ENCODE data around the gene RXRB.

DNA sequence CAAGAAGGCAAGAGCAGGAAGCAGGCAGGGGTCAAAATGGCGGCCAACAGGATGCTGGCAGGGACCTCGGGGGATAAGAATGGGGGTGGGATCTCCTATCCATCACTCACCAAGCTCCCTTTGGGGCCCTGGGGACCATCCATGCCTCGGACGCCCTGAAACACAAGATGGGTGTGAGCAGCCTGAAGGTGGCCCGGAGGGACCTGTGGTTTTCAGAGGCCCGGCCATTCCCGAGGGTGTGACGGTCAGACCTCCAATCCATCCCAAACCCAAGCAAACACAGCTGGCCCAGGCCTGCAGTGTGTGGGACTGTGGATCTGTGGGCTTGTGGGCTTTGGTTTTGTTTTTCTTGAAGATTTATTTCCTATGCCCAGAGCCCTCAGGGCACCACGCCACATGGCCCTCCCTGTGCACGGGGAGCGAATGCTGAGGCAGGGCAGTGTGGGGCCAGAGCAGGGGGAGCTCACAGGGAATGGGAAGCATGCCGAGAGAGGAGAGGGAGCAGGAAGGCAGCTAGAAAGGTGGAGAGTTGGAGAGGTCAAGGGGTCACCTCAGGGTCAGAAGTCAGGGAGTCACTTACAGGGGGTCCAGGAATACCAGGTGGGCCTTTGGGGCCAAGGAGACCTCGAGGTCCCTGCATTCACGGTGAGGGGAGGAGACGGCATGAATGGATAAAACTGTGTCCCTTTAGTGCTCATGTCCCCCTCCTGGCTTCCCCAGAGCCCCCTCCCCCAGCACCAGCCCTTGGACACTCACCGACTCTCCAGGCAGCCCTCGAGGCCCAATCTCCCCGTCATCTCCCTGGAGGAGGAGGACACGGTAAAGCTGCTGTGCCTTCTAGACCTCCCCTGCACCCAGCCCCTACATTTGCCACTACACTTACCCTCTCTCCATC, 22.7 kb downstream of the RXRB start:
- TF ChIP-seq SP1 (IDR thresholded peaks at IDR 0.05; ENCODE audit: low read depth, low read length), result no peak
- TF ChIP-seq EZH2 (IDR thresholded peaks at IDR 0.05; ENCODE audit: low read depth, low read length, severe bottlenecking), result no peak
- TF ChIP-seq, protein P1, sequence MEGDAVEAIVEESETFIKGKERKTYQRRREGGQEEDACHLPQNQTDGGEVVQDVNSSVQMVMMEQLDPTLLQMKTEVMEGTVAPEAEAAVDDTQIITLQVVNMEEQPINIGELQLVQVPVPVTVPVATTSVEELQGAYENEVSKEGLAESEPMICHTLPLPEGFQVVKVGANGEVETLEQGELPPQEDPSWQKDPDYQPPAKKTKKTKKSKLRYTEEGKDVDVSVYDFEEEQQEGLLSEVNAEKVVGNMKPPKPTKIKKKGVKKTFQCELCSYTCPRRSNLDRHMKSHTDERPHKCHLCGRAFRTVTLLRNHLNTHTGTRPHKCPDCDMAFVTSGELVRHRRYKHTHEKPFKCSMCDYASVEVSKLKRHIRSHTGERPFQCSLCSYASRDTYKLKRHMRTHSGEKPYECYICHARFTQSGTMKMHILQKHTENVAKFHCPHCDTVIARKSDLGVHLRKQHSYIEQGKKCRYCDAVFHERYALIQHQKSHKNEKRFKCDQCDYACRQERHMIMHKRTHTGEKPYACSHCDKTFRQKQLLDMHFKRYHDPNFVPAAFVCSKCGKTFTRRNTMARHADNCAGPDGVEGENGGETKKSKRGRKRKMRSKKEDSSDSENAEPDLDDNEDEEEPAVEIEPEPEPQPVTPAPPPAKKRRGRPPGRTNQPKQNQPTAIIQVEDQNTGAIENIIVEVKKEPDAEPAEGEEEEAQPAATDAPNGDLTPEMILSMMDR (IDR thresholded peaks at IDR 0.05; ENCODE audit: control extremely low read depth in 1 of 3, insufficient read depth in 1 of 3, low read depth in 1 of 3, low read length in 3 of 3), result no peak
- TF ChIP-seq GABPA (IDR thresholded peaks at IDR 0.05; ENCODE audit: borderline replicate concordance, insufficient read depth, low read length), result no peak

All from H1 (cell line).